H1 (cell line): Measurements from ENCODE around the gene RTL5. TPM values are rescaled to one million over a fixed set of nuclear protein-coding genes. Genes with fewer than 3 reads are reported as not detected.

ENCODE experiments used
- CTCF ChIA-PET: fragments of 300-600 bp; sonication (Branson Sonifier 250); formaldehyde crosslinking; loops from one replicate; lab custom pipeline; 2021; ENCODE audit not compliant: partially characterized antibody; lab: Charles Lee
- POLR2A ChIA-PET: fragments of 300-600 bp; sonication (Branson Sonifier 250); formaldehyde crosslinking; loops from one replicate; lab custom pipeline; 2021; ENCODE audit warnings: inconsistent platforms; ENCODE audit not compliant: partially characterized antibody; lab: Charles Lee
- DNase-seq, 2 experiments: peaks; one replicate each; pipeline versions ENCODE4 v3.0.0 to v3.0.0-alpha.2; 2010 to 2022; ENCODE audit warnings: low spot score in 2 of 2, low read depth in 1 of 2, mixed read lengths in 1 of 2
- FAIRE-seq: peaks from 2 replicates; lab custom pipeline; 2011; peaks lifted over from hg19 to GRCh38; lab: Jason Lieb, UNC
- H2AFZ ChIP-seq: 2 replicates; pipeline ENCODE4 v1.8.1; 2012; ENCODE audit warnings: low read length, inconsistent platforms
- H2AK5ac ChIP-seq: 2 replicates; pipeline ENCODE4 v1.6.1; 2013; ENCODE audit warnings: low read depth, low read length
- H2BK120ac ChIP-seq: replicated peaks from 2 replicates; pipeline ENCODE3; 2013; ENCODE audit warnings: low read depth, low read length, inconsistent platforms
- H2BK12ac ChIP-seq: 2 replicates; pipeline ENCODE4 v1.6.1; 2013; ENCODE audit warnings: low read depth, low read length
- H2BK15ac ChIP-seq: 2 replicates; pipeline ENCODE4 v1.6.1; 2013; ENCODE audit warnings: low read length
- H2BK20ac ChIP-seq: 2 replicates; pipeline ENCODE4 v1.6.1; 2013; ENCODE audit warnings: low read length
- H2BK5ac ChIP-seq: 2 replicates; pipeline ENCODE4 v1.6.1; 2013; ENCODE audit warnings: low read depth, low read length
- H3K14ac ChIP-seq: 2 replicates; pipeline ENCODE4 v1.6.1; 2013; ENCODE audit warnings: inconsistent platforms; ENCODE audit not compliant: insufficient read length
- H3K18ac ChIP-seq: 2 replicates; pipeline ENCODE4 v1.6.1; 2013; ENCODE audit warnings: low read length; ENCODE audit errors: extremely low read depth
- H3K23ac ChIP-seq: 2 replicates; pipeline ENCODE4 v1.6.1; 2013; ENCODE audit warnings: inconsistent platforms; ENCODE audit not compliant: insufficient read length
- H3K23me2 ChIP-seq: 2 replicates; pipeline ENCODE4 v1.6.1; 2013; ENCODE audit warnings: low read depth, low read length
- H3K27ac ChIP-seq: 2 replicates; pipeline ENCODE4 v1.6.1; 2011; ENCODE audit warnings: low read depth, low read length, inconsistent platforms
- H3K27me3 ChIP-seq, 4 experiments: replicated peaks in 1 of 4; 1 replicate in 1 of 4; 2 replicates in 3 of 4; pipeline versions ENCODE4 v1.6.1 to v1.8.1; 2011 to 2013; ENCODE audit warnings: low read length in 3 of 4, mild to moderate bottlenecking in 3 of 4, inconsistent platforms in 2 of 4, mixed read lengths in 2 of 4, moderate library complexity in 1 of 4; ENCODE audit not compliant: control insufficient read depth in 3 of 4, insufficient read depth in 3 of 4; ENCODE audit errors: extremely low read depth in 1 of 4
- H3K36me3 ChIP-seq, 4 experiments: 2 replicates each; pipeline versions ENCODE4 v1.6.1 to v1.8.1; 2011 to 2013; ENCODE audit warnings: mild to moderate bottlenecking in 4 of 4, low read length in 3 of 4, moderate library complexity in 2 of 4, control low read depth in 1 of 4, inconsistent platforms in 1 of 4; ENCODE audit not compliant: insufficient read depth in 4 of 4, control insufficient read depth in 2 of 4
- H3K4ac ChIP-seq: replicated peaks from 2 replicates; pipeline ENCODE3; 2013; ENCODE audit warnings: low read length, low read depth, mixed read lengths, inconsistent platforms; ENCODE audit not compliant: insufficient read length
- H3K4me1 ChIP-seq, 4 experiments: replicated peaks in 1 of 4; 1 replicate in 1 of 4; 2 replicates in 3 of 4; pipeline versions ENCODE4 v1.6.1 to v1.8.1; 2011 to 2013; ENCODE audit warnings: low read length in 3 of 4, inconsistent platforms in 2 of 4, mixed read lengths in 1 of 4; ENCODE audit not compliant: insufficient read depth in 4 of 4, control insufficient read depth in 3 of 4
- H3K4me2 ChIP-seq, 2 experiments: 2 replicates each; pipeline versions ENCODE4 v1.6.1 to v1.8.1; 2011 to 2013; ENCODE audit warnings: low read depth in 2 of 2, low read length in 2 of 2, control low read depth in 1 of 2, inconsistent platforms in 1 of 2, mild to moderate bottlenecking in 1 of 2; ENCODE audit not compliant: insufficient read depth in 1 of 2
- H3K4me3 ChIP-seq, 4 experiments: fragments of 200-600, 300-600 bp in 1 of 4; sonication (generic), shearing (Covaris generic), sonication (Bioruptor Twin) in 1 of 4; 2 replicates each; pipeline versions ENCODE4 v1.5.1 to v1.8.1; 2011 to 2016; ENCODE audit warnings: low read length in 4 of 4, low read depth in 3 of 4, control low read depth in 2 of 4, inconsistent platforms in 2 of 4, mild to moderate bottlenecking in 2 of 4, mixed read lengths in 1 of 4, moderate library complexity in 1 of 4; ENCODE audit not compliant: insufficient read depth in 2 of 4; ENCODE audit errors: extremely low read depth in 1 of 4
- H3K56ac ChIP-seq: replicated peaks from 2 replicates; pipeline ENCODE3; 2013; ENCODE audit warnings: low read depth, mild to moderate bottlenecking, mixed read lengths, low read length, inconsistent platforms; ENCODE audit not compliant: insufficient read length
- H3K79me1 ChIP-seq: 2 replicates; pipeline ENCODE4 v1.6.1; 2013; ENCODE audit warnings: low read depth, low read length, control low read depth
- H3K79me2 ChIP-seq, 2 experiments: 2 replicates each; pipeline versions ENCODE4 v1.6.1 to v1.8.1; 2012 to 2013; ENCODE audit warnings: low read length in 2 of 2, mild to moderate bottlenecking in 2 of 2, inconsistent platforms in 1 of 2; ENCODE audit not compliant: insufficient read depth in 2 of 2, control insufficient read depth in 1 of 2
- H3K9ac ChIP-seq, 4 experiments: replicated peaks in 1 of 4; 1 replicate in 1 of 4; 2 replicates in 3 of 4; pipeline versions ENCODE4 v1.6.1 to v1.8.1; 2011 to 2013; ENCODE audit warnings: low read depth in 3 of 4, low read length in 3 of 4, control low read depth in 2 of 4, mild to moderate bottlenecking in 2 of 4, moderate library complexity in 2 of 4, inconsistent platforms in 1 of 4; ENCODE audit errors: extremely low read depth in 1 of 4
- H3K9me3 ChIP-seq, 2 experiments: 2 replicates each; pipeline versions ENCODE4 v1.6.1 to v1.8.1; 2012 to 2013; ENCODE audit warnings: mild to moderate bottlenecking in 2 of 2, moderate library complexity in 2 of 2, control low read depth in 1 of 2, inconsistent platforms in 1 of 2, low read depth in 1 of 2, low read length in 1 of 2, mixed read lengths in 1 of 2; ENCODE audit not compliant: insufficient read depth in 2 of 2
- H4K20me1 ChIP-seq, 2 experiments: replicated peaks in 1 of 2; 2 replicates each; pipeline versions ENCODE3 to v1.8.1; 2011 to 2013; ENCODE audit warnings: inconsistent platforms in 2 of 2, low read length in 2 of 2, mild to moderate bottlenecking in 1 of 2; ENCODE audit not compliant: insufficient read depth in 2 of 2, control insufficient read depth in 1 of 2
- H4K5ac ChIP-seq: 2 replicates; pipeline ENCODE4 v1.6.1; 2013; ENCODE audit warnings: low read length, low read depth, mixed read lengths, inconsistent platforms; ENCODE audit not compliant: insufficient read length
- H4K8ac ChIP-seq: 2 replicates; pipeline ENCODE4 v1.8.0; 2013; ENCODE audit warnings: mild to moderate bottlenecking, moderate library complexity, low read length, inconsistent platforms; ENCODE audit not compliant: insufficient read depth; ENCODE audit errors: extremely low read depth
- H4K91ac ChIP-seq: replicated peaks from 2 replicates; pipeline ENCODE3; 2013; ENCODE audit warnings: low read length, mixed read lengths, inconsistent platforms; ENCODE audit not compliant: insufficient read length
- FOSL1 ChIP-seq: IDR thresholded peaks from 2 replicates; pipeline ENCODE4 v1.6.1; 2011; ENCODE audit warnings: mild to moderate bottlenecking, low read depth, low read length, moderate library complexity; ENCODE audit not compliant: insufficient read depth
- GABPA ChIP-seq: IDR thresholded peaks from 2 replicates; pipeline ENCODE4 v1.6.1; 2011; ENCODE audit warnings: mild to moderate bottlenecking, low read length, moderate library complexity, borderline replicate concordance; ENCODE audit not compliant: insufficient read depth
- NRF1 ChIP-seq: IDR thresholded peaks from 2 replicates; pipeline ENCODE4 v1.6.1; 2011; ENCODE audit warnings: mild to moderate bottlenecking, low read depth, low read length, improper control_type of control experiment
- TEAD4 ChIP-seq: IDR thresholded peaks from 2 replicates; pipeline ENCODE4 v1.6.1; 2012; ENCODE audit warnings: low read depth, low read length, inconsistent platforms, mixed read lengths
- WGBS, 2 experiments: shearing (Covaris generic) in 1 of 2; methylation state at CpG; one replicate each; pipeline versions ENCODE4 v1.1.6 to v1.1.7; 2013 to 2015; ENCODE audit warnings: low lambda C conversion rate in 2 of 2, mixed read lengths in 2 of 2, inconsistent platforms in 1 of 2, low coverage in 1 of 2, missing lambda C conversion rate in 1 of 2; ENCODE audit not compliant: insufficient replicate concordance in 2 of 2, insufficient coverage in 1 of 2, insufficient read length in 1 of 2; ENCODE audit errors: extremely low coverage in 1 of 2, missing lambda C conversion rate in 1 of 2; 5-methylcytosine and 5-hydroxymethylcytosine counted together
- polyA plus RNA-seq, 7 experiments: library from polyadenylated mRNA; depleted of rRNA in 3 of 7; stranded (reverse) in 5 of 7; unstranded in 2 of 7; fragments of >200 nt in 5 of 7; fragments of 200-250 nt in 2 of 7; gene quantifications; 1 replicate in 5 of 7; 2 replicates in 1 of 7; 4 replicates in 1 of 7; pipeline versions ENCODE4 v1.2.1 to v1.2.3, GENCODE V29; 2011 to 2013; ENCODE audit warnings: missing spikeins in 2 of 7, mixed read lengths in 2 of 7
- total RNA-seq: library from RNA; stranded (reverse); fragmentation: NEBNext Ultra II Directional; extraction: Animal tissue kit (Norgen Biotek cat#: 25700); gene quantifications from 2 replicates; pipeline ENCODE4 v1.2.1, GENCODE V29; 2021

Gene RTL5
- total and polyA plus RNA-seq, 2 of the 8 experiments (the other 6 are each of a cell fraction or from before 2014, with no cell fraction given), result 0.57 to 1.9 TPM

- H2BK120ac ChIP-seq, result no peak overlapping the region
- no peak overlapping the region for H4K8ac ChIP-seq
- H4K20me1 ChIP-seq, result no peaks in the 10 kb centered on the region
- H3K9ac ChIP-seq, result no peak overlapping the region
- peaks cover 0 to 5% (median 0%) of the 10 kb centered on the region in 4 experiments; a peak in 1 of 7 replicates for H3K4me1 ChIP-seq
- H3K36me3 ChIP-seq, result no peaks in the 10 kb centered on the region
- FAIRE-seq, result no peak
- H2AFZ ChIP-seq, result 0 out of 2 replicates have a peak overlapping the region, but pooled peaks have one; percentile 71
- H3K79me1 ChIP-seq, result peaks cover 3% of the 10 kb centered on the region
- DNase-seq, result no peak
- H2BK15ac ChIP-seq, result no peak overlapping the region
- CTCF ChIA-PET, result interaction anchor here (1.0 to 1.4 kb wide), 3 partner anchors 53 to 270 kb away, joined by 3 to 4 read pairs (median 3); partner anchors contain the start of gene NHSL2
- H4K91ac ChIP-seq, result no peak overlapping the region
- TF ChIP-seq GABPA (no peak), TEAD4 (no peak), NRF1 (no peak), FOSL1 (no peak)
- H4K5ac ChIP-seq, result no peak overlapping the region
- peak overlapping the region; percentile 46 to 57; a peak in 2 of 4 replicates for H3K4me2 ChIP-seq
- no peaks in the 10 kb centered on the region for H3K27me3 ChIP-seq
- WGBS, 2 experiments, result 92% methylated on average over 1 of the region's 1 CpG; no CpG with 5 or more reads in 1 of the 2 experiments
- H3K23ac ChIP-seq, result no peak overlapping the region
- peak overlapping the region in 2 of 4 experiments; percentile 69 to 95; a peak in 2 of 8 replicates for H3K4me3 ChIP-seq
- H3K79me2 ChIP-seq, result peaks cover 0 to 16% of the 10 kb centered on the region in 2 experiments; a peak in 3 of 4 replicates
- H2AK5ac ChIP-seq, result no peak overlapping the region
- H3K18ac ChIP-seq, result no peak overlapping the region
- H3K4ac ChIP-seq, result no peak overlapping the region
- H3K14ac ChIP-seq, result no peak overlapping the region
- H3K27ac ChIP-seq, result no peak overlapping the region
- POLR2A ChIA-PET, result interaction anchor here (0.7 to 2.2 kb wide), 9 partner anchors 8 to 245 kb away, joined by 3 to 13 read pairs (median 5); partner anchors contain the start of genes ERCC6L and RPS4X
- H3K9me3 ChIP-seq, result peaks cover 0 to 5% of the 10 kb centered on the region in 2 experiments; a peak in 1 of 4 replicates
- H2BK12ac ChIP-seq, result no peak overlapping the region
- H2BK5ac ChIP-seq, result no peak overlapping the region
- no peak overlapping the region for H3K56ac ChIP-seq
- no peaks in the 10 kb centered on the region for H3K23me2 ChIP-seq
- H2BK20ac ChIP-seq, result no peak overlapping the region
These were observed 48.8 kb upstream of the RTL5 start for GRCh38 chrX:72180539-72180938.
